ENCODE results near the gene PSMC3. TPM values are rescaled to one million over a fixed set of nuclear protein-coding genes. Genes with fewer than 3 reads are reported as not detected.
A peak's percentile ranks its signal among the peaks of the same experiment; 100 is the strongest.

The PSMC3 gene
- total RNA-seq, 3 donors from 2014 or later (not counting 1 experiment from before 2014, with no cell fraction given): 74.0 to 85.9 (median 77.7) TPM

DNA sequence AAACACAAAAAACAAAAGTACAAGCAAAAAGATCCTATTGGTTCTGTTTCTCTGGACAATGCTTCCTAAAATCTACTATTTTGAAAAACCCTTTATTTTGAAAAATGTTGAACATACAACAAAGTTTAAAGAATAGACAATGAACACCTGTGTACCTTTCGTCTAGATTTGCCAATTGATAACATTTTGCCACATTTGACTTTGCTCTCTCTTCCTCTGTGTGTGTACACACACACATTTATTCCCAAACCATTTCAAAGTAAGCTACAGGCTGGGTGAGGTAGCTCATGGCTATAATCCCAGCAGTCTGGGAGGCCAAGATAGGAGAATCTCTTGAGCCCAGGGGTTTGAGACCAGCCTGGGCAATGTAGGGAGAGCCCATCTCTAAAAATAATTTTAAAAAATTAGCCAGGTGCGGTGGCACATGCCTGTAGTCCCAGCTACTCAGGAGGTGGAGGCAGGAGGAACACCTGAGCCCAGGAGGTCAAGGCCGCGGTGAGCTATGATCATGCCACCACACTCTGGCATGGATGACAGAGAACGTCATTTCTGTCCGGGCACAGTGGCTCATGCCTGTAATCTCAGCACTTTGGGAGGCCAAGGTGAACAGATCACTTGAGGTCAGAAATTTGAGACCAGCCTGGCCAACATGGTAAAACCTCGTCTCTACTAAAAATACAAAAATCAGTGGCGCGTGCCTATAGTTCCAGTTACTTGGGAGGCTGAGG is 5.3 kb upstream of the PSMC3 start:
- Mint-ChIP-seq H3K9me3 (no peaks in the 10 kb centered on the region), H3K36me3 (no peaks in the 10 kb centered on the region), H3K27me3 (ENCODE audit: low read depth in 2 of 2) (peaks cover 0 to 3% of the 10 kb centered on the region in 2 donors), H3K27ac (no peak overlapping the region), H3K4me1 (peaks cover under 1 to 2% of the 10 kb centered on the region in 2 donors), H3K4me3 (no peak overlapping the region)
- TF ChIP-seq CTCF (IDR thresholded peaks at IDR 0.05): no peak
- Histone ChIP-seq H3K27me3 (ENCODE audit: control insufficient read depth, insufficient read depth, low read length) (no peaks in the 10 kb centered on the region), H3K36me3 (ENCODE audit: control insufficient read depth, insufficient read depth, low read length) (no peaks in the 10 kb centered on the region), H3K4me3 (ENCODE audit: low read length) (no peak overlapping the region), H3K4me1 (ENCODE audit: control insufficient read depth, insufficient read depth, low read length) (no peaks in the 10 kb centered on the region), H3K27ac (ENCODE audit: low read length) (no peak overlapping the region), H3K9me3 (ENCODE audit: control insufficient read depth, insufficient read depth, low read length) (no peaks in the 10 kb centered on the region)
- DNase-seq (no peak), ATAC-seq (no peak)
- intact Hi-C loops (cut with micrococcal nuclease): no loop called here
- WGBS (ENCODE audit: insufficient coverage): 94% methylated on average over 9 of the region's 9 CpGs

DNA sequence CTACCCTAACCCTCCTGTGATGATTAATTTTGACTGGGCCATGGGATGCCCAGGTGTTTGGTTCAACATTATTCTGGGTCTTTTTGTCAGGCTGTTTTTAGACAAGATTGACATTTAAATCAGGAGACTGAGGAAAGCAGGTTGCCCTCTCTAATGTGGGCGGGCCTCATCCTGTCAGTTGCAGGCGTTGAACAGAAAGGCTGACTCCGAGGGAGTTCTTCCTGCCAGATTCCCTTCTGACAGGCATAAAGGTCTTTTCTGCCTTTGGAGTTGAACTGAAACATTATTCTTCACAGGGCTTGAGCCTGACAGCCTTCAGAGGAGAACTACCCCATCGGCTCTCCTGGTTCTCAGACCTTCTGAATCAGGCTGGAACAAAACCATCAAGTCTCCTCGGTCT is 4.3 kb upstream of the PSMC3 start:
- WGBS (ENCODE audit: insufficient coverage): 72% methylated on average over 5 of the region's 5 CpGs
- no peaks in the 10 kb centered on the region for H3K36me3 ChIP-seq (ENCODE audit: control insufficient read depth, insufficient read depth, low read length)

GRCh38 chr11:47425611-47426010 is 628 bp downstream of the PSMC3 start:
- Histone ChIP-seq H3K27me3 (ENCODE audit: control insufficient read depth, insufficient read depth, low read length) (no peaks in the 10 kb centered on the region), H3K36me3 (ENCODE audit: control insufficient read depth, insufficient read depth, low read length) (peaks cover 31% of the 10 kb centered on the region), H3K4me1 (ENCODE audit: control insufficient read depth, insufficient read depth, low read length) (peaks cover 14% of the 10 kb centered on the region), H3K4me3 (ENCODE audit: low read length) (peak overlapping the region; percentile 90), H3K27ac (ENCODE audit: low read length) (peak overlapping the region; percentile 81), H3K9me3 (ENCODE audit: control insufficient read depth, insufficient read depth, low read length) (no peaks in the 10 kb centered on the region)
- TF ChIP-seq CTCF (IDR thresholded peaks at IDR 0.05): no peak
- H3K27ac Mint-ChIP-seq: peak overlapping the region; percentile 94 to 99
- no peaks in the 10 kb centered on the region for H3K36me3 Mint-ChIP-seq
- no peaks in the 10 kb centered on the region for H3K27me3 Mint-ChIP-seq (ENCODE audit: low read depth in 2 of 2)
- peak overlapping the region; percentile 100 for H3K4me3 Mint-ChIP-seq
- no peaks in the 10 kb centered on the region for H3K9me3 Mint-ChIP-seq
- peaks cover 27 to 28% of the 10 kb centered on the region in 2 donors for H3K4me1 Mint-ChIP-seq
- intact Hi-C loops (cut with micrococcal nuclease): loop anchor here (1.0 kb wide), 1 partner anchor 17 kb away; the partner anchor contains the start of gene SLC39A13
- peak in 1 of 2 donors; percentile 34 for DNase-seq
- 1% methylated on average over 13 of the region's 14 CpGs for WGBS (ENCODE audit: insufficient coverage)
- ATAC-seq: no peak

More for the DNA sequence above, 4.3 kb upstream of the PSMC3 start:
- no peak overlapping the region for H3K27ac Mint-ChIP-seq
- H3K4me3 Mint-ChIP-seq: no peak overlapping the region
- TF ChIP-seq CTCF (IDR thresholded peaks at IDR 0.05): no peak
- no peak overlapping the region for H3K27ac ChIP-seq (ENCODE audit: low read length)
- no peaks in the 10 kb centered on the region for H3K9me3 ChIP-seq (ENCODE audit: control insufficient read depth, insufficient read depth, low read length)
- H3K4me1 ChIP-seq (ENCODE audit: control insufficient read depth, insufficient read depth, low read length): peaks cover 4% of the 10 kb centered on the region
- no peaks in the 10 kb centered on the region for H3K27me3 ChIP-seq (ENCODE audit: control insufficient read depth, insufficient read depth, low read length)
- no peaks in the 10 kb centered on the region for H3K9me3 Mint-ChIP-seq
- intact Hi-C loops (cut with micrococcal nuclease): no loop called here
- H3K27me3 Mint-ChIP-seq (ENCODE audit: low read depth in 2 of 2): no peaks in the 10 kb centered on the region
- H3K36me3 Mint-ChIP-seq: no peaks in the 10 kb centered on the region
- DNase-seq: no peak
- ATAC-seq: no peak
- no peak overlapping the region for H3K4me3 ChIP-seq (ENCODE audit: low read length)
- H3K4me1 Mint-ChIP-seq: peaks cover 10 to 12% of the 10 kb centered on the region in 2 donors

Data from natural killer cell (primary cell).